Gastrocnemius medialis (tissue), 4 donors: ENCODE results near the gene FRAS1.

Experiments used
- CTCF ChIP-seq, 5 experiments: fragments of 450-650 bp in 3 of 5; fragments of 200-600 bp in 2 of 5; sonication (generic) in 2 of 5; IDR thresholded peaks in 4 of 5; conservative IDR thresholded peaks in 1 of 5; 1 replicate in 4 of 5; 2 replicates in 1 of 5; pipeline ENCODE4 v1.5.1; 2016 to 2019; ENCODE audit warnings: antibody characterized with exemption in 5 of 5, mild to moderate bottlenecking in 3 of 5, moderate library complexity in 3 of 5
- POLR2A ChIP-seq, 2 donors: fragments of 450-650 bp; IDR thresholded peaks; one replicate each; pipeline ENCODE4 v1.6.1; 2017; ENCODE audit warnings: antibody characterized with exemption in 2 of 2, mild to moderate bottlenecking in 2 of 2, moderate library complexity in 2 of 2

- TF ChIP-seq CTCF (IDR thresholded peaks at IDR 0.05 in 4 of 5, conservative IDR thresholded peaks at IDR 0.05 in 1 of 5) = no peak
- TF ChIP-seq POLR2A (IDR thresholded peaks at IDR 0.05) = peak; percentile 33 to 64
Observed at GRCh38 chr4:78551420-78552351, 494.6 kb downstream of the FRAS1 start, which contains the start of gene ANXA3.
